Fibroblast of pulmonary artery (primary cell): ENCODE data around the gene CSNK1G1.
A peak's percentile ranks its signal among the peaks of the same experiment; 100 is the strongest.

Experiments used
- DNase-seq: peaks from one replicate; pipeline ENCODE4 v3.0.0-alpha.2; 2010; ENCODE audit warnings: low read depth
- H3K4me3 ChIP-seq: replicated peaks from 2 replicates; pipeline ENCODE4 v1.5.1; 2011; ENCODE audit warnings: low read depth, mild to moderate bottlenecking, control low read depth, low read length, moderate library complexity
- TF ChIP-seq, protein P1 (sequence below): IDR thresholded peaks from 2 replicates; pipeline ENCODE4 v1.5.1; 2011; ENCODE audit warnings: mild to moderate bottlenecking, control low read depth, low read length, inconsistent platforms; ENCODE audit errors: missing control alignments

Gene CSNK1G1

DNA sequence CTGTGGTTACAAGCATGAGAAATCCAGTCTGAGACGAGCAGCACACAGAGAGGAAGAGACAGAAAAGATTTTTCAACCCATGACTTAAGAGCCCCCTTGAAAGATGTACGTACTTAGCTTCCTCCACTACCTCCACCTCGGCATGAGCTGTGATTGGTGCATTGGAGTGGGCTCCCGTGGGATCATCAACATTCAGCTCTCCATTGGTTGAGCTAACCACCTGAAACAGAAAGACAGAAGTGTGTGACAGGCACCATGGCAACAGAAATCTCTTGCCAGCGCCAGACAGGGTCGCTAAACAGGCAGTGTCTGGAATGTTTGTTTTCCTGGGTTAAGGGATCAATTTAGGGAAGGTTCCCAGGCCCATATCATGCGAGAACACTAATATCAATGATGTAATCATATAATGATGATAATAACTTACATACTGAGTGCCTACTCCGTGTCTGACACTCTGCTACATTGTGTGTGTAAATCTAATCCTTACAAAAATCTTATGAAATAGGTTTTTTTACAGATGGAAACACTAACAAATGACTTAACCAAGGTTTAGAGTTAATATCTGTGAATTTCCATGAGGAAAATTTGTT, 175.6 kb downstream of the CSNK1G1 start:
- no peak overlapping the region for H3K4me3 ChIP-seq
- TF ChIP-seq, protein P1, sequence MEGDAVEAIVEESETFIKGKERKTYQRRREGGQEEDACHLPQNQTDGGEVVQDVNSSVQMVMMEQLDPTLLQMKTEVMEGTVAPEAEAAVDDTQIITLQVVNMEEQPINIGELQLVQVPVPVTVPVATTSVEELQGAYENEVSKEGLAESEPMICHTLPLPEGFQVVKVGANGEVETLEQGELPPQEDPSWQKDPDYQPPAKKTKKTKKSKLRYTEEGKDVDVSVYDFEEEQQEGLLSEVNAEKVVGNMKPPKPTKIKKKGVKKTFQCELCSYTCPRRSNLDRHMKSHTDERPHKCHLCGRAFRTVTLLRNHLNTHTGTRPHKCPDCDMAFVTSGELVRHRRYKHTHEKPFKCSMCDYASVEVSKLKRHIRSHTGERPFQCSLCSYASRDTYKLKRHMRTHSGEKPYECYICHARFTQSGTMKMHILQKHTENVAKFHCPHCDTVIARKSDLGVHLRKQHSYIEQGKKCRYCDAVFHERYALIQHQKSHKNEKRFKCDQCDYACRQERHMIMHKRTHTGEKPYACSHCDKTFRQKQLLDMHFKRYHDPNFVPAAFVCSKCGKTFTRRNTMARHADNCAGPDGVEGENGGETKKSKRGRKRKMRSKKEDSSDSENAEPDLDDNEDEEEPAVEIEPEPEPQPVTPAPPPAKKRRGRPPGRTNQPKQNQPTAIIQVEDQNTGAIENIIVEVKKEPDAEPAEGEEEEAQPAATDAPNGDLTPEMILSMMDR: no peak
- no peak for DNase-seq

DNA sequence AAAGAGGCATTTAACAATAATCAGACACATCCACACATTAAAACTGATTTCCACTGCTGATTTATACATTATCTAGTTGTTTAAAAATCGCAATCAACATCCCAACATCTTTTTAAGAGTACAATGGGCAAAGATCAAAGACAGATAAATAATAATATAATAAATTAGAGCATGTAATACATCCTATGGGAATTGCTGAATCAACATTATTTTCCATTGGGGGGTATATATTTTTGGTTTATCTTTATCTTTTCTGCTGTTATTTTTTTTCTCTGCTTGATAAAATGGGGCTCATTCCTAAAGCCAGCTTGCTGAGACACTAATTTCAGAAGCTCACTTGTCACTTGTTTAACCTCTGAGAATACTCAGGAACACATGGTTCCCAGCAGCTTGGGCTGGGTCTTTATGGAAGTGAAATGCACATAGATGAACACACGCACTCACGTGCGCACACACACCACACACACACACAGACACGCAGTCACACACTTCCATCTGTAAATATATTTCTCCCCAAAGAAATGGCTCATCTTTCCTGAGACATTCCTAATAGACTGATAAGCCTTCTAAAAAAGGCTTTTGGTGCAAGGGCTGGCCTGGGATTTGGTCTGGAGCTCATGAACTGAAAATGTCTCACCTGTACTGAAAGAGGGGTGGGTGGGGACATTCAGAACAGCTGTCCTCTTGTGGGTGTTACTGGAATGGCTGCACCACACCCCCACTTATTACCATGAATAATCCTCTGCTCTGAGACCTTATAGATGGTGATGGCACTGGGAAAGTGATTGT, 189.7 kb downstream of the CSNK1G1 start:
- TF ChIP-seq, protein P1: no peak
- no peak for DNase-seq
- H3K4me3 ChIP-seq: no peak overlapping the region

DNA sequence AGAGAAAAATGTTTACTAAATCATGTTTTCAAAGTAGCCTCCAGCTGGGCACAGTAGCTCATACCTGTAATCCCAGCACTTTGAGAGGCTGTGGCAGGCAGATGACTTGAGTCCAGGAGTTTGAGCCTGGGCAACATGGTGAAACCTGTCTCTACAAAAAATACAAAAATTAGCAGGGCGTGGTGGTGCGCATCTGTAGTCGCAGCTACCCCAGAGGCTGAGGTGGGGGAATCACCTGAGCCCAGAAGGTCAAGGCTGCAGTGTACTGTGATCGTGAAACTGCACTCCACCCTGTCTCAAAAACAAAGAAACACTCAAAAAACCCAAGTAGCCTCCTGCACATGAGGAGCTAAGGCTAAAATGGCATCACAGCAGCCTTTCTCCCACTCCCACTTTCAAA, 191.5 kb downstream of the CSNK1G1 start:
- no peak for DNase-seq
- H3K4me3 ChIP-seq: no peak overlapping the region
- TF ChIP-seq, protein P1: no peak

DNA sequence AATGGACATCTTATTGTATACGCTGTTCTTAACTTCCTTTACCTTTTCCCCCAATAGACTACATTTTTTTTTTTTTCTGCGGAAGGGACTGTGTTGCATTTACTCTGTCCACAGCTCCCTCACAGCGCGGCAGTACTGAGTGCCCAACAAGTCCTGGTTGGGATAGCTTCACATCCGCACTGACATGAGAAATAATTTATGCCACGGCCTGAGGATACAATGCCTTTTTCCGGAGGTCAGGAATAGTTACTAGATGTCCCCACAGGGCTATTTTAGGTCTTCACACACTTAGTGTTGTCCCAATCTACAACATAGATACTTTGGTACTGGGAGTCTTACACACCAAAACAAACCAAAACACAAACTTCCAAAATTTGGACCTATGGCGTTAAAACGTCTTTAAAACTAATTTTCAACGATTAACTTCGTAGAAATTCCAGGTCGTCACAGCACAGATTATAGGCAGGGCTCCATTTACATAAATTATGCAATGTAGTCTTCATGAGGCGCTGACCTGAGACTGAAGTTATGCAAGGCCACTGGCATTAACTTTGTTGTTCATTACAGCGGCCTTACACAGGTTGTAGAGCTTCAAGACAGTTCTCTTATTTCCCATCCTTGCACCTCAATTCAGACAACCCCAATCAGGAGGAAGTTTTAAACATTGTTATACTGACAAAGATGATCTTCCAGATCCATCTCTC, 192.2 kb downstream of the CSNK1G1 start:
- TF ChIP-seq, protein P1: no peak
- peak overlapping the region; percentile 42 for H3K4me3 ChIP-seq
- DNase-seq: no peak

DNA sequence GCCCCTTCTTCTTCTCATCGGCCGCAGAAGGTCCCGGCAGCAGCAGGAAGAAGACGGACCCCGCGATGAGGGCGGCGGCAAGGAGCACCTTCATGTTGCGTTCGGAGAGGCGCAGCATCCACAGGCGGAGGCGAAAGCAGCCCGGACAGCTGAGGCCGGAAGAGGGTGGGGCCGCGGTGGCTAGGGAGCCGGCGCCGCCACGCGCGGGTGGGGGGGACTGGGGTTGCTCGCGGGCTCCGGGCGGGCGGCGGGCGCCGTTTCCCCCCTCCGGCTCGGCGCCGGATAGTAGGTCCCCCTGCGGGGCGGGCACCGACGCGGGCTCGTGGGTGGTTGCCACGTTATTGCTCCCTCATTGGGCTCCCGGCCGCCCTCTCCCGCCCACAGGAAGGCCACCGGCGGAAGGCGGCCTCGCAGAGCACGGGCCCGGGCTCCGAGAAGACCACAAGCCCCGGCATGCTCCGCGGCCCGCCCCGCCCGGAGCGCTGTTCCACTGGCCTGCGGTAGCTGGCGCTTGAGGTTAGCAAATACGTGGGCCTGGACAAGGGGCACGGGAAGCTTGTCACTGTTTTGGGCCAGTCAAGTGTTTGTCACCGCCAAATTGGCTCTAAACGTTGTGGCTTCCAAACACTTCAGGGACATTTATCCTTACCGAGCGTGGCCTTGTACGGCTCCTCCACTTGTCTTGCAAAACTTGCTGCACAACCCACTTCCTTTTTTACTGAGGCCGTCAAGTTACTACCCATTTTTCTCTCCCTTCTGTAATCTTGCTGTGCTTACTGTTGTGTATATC, 192.9 kb downstream of the CSNK1G1 start, which contains the start of gene PPIB:
TSS of gene PPIB (minus strand) at position 154 of the 790 bp plus-strand sequence. CDS start at position 118, 36 bp downstream.
- TF ChIP-seq, protein P1: peak; percentile 36
- peak; percentile 98 for DNase-seq
- peak within 1 kb of the TSS; percentile 94 for H3K4me3 ChIP-seq

DNA sequence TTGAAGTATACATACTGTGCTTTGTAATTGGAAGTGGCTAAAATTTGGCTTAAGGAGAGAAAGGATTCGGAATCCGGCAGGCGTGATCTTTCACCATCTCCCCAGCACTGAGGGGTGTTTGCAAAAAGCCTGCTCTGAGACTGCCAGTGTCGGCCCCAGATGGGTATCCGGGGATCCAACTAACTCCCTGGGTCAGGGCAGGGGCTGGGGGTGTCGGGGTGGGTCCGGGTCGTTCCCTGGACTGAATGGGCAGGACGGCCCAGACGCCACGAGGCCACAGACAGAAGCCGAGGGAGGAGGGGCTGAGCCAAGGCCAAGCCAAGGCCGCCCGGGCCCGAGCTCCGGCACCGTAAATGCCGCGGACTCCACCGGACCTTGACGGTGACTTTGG, 193.5 kb downstream of the CSNK1G1 start:
- TF ChIP-seq, protein P1: no peak
- DNase-seq: no peak
- peak overlapping the region; percentile 94 for H3K4me3 ChIP-seq
